NCI-H2029 treated with DMSO at 0.1 percent for 48 hours (cell line): Measurements from ENCODE around the gene KIF16B.
A peak's percentile ranks its signal among the peaks of the same experiment; 100 is the strongest.
"Not testable (repeated sequence)": the region's sequence is repeated elsewhere in the genome, so short reads cannot be mapped to it uniquely, and the experiment has no call there.

Experiments used
- DNase-seq: peaks from one replicate; lab custom pipeline; 2025; lab: John Stamatoyannopoulos, UW

The KIF16B gene

GRCh38 chr20:16595376-16595775 is 22.1 kb upstream of the KIF16B start:
- no peak for DNase-seq

GRCh38 chr20:16590041-16590633 is 16.9 kb upstream of the KIF16B start:
- DNase-seq = no peak

- DNase-seq = no peak
These were observed 16.4 kb upstream of the KIF16B start for GRCh38 chr20:16589623-16590022.

GRCh38 chr20:16588241-16588640 is 15.0 kb upstream of the KIF16B start:
- no peak for DNase-seq

- DNase-seq = no peak
These were observed 13.8 kb upstream of the KIF16B start for GRCh38 chr20:16587066-16587465.

- no peak for DNase-seq
These were observed 10.2 kb upstream of the KIF16B start for GRCh38 chr20:16583474-16583873.

GRCh38 chr20:16581241-16581640 is 8.0 kb upstream of the KIF16B start:
- no peak for DNase-seq

GRCh38 chr20:16580620-16581019 is 7.4 kb upstream of the KIF16B start:
- DNase-seq = no peak

- DNase-seq = no peak
These were observed 6.9 kb upstream of the KIF16B start for GRCh38 chr20:16580147-16580546.

GRCh38 chr20:16576219-16576618 is 3.0 kb upstream of the KIF16B start:
- no peak for DNase-seq

- no peak for DNase-seq
These were observed 2.3 kb upstream of the KIF16B start for GRCh38 chr20:16575390-16576140.

GRCh38 chr20:16574656-16575355 is 1.6 kb upstream of the KIF16B start:
- peak; percentile 84 for DNase-seq

- DNase-seq = no peak
These were observed 1.9 kb downstream of the KIF16B start for GRCh38 chr20:16571333-16571732.

- DNase-seq = no peak
These were observed 3.7 kb downstream of the KIF16B start for GRCh38 chr20:16569246-16570153.

- no peak for DNase-seq
These were observed 7.2 kb downstream of the KIF16B start for GRCh38 chr20:16566080-16566479.

GRCh38 chr20:16564079-16564478 is 9.2 kb downstream of the KIF16B start:
- DNase-seq = not testable (repeated sequence)

- DNase-seq = no peak
These were observed 10.0 kb downstream of the KIF16B start for GRCh38 chr20:16563066-16563806.

GRCh38 chr20:16562259-16562658 is 11.0 kb downstream of the KIF16B start:
- DNase-seq = no peak

- no peak for DNase-seq
These were observed 12.6 kb downstream of the KIF16B start for GRCh38 chr20:16560661-16561060.

- no peak for DNase-seq
These were observed 13.0 kb downstream of the KIF16B start for GRCh38 chr20:16560216-16560615.

- no peak for DNase-seq
These were observed 16.9 kb downstream of the KIF16B start for GRCh38 chr20:16556301-16556700.
